Calu3 (cell line): ENCODE results near the gene SCAMP1. TPM values are rescaled to one million over a fixed set of nuclear protein-coding genes. Genes with fewer than 3 reads are reported as not detected.

Experiments
- BruUV-seq: library from RNA; stranded (reverse); fragments of 400-500 nt; replicated peaks from 2 replicates; lab custom pipeline; 2021; lab: Mats Ljungman, UMichigan
- CTCF ChIA-PET: fragments of 300-600 bp; sonication (Branson Sonifier 250); formaldehyde crosslinking; loops from one replicate; lab custom pipeline; 2022; ENCODE audit warnings: antibody characterized with exemption; lab: Charles Lee
- DNase-seq: peaks from one replicate; pipeline ENCODE4 v3.0.0; 2022
- H3K27ac Mint-ChIP-seq: one replicate; pipeline ENCODE4 v1.8.0; 2022; ENCODE audit warnings: mixed read lengths; ENCODE audit not compliant: unreplicated experiment
- H3K27me3 Mint-ChIP-seq: one replicate; pipeline ENCODE4 v1.8.0; 2022; ENCODE audit warnings: mixed read lengths; ENCODE audit not compliant: unreplicated experiment
- H3K36me3 Mint-ChIP-seq: one replicate; pipeline ENCODE4 v1.8.0; 2022; ENCODE audit warnings: mild to moderate bottlenecking, moderate library complexity, mixed read lengths; ENCODE audit not compliant: insufficient read depth, unreplicated experiment
- H3K4me1 Mint-ChIP-seq: one replicate; pipeline ENCODE4 v1.8.0; 2022; ENCODE audit warnings: mild to moderate bottlenecking, low read depth, mixed read lengths; ENCODE audit not compliant: unreplicated experiment
- H3K4me3 Mint-ChIP-seq: one replicate; pipeline ENCODE4 v1.8.0; 2022; ENCODE audit warnings: mild to moderate bottlenecking, low read depth, moderate library complexity, mixed read lengths; ENCODE audit not compliant: unreplicated experiment
- H3K9me3 Mint-ChIP-seq: one replicate; pipeline ENCODE4 v1.8.0; 2022; ENCODE audit warnings: low read depth, mixed read lengths; ENCODE audit not compliant: unreplicated experiment
- intact Hi-C: fragments of 100-400 bp; cut with micrococcal nuclease; formaldehyde crosslinking; loops from one replicate; pipeline ENCODE4 v1.10.0; 2022; ENCODE audit not compliant: unreplicated experiment
- total RNA-seq: library from RNA; stranded (reverse); gene quantifications from 2 replicates; pipeline ENCODE4 v1.2.3, GENCODE V29; 2022
- TF ChIP-seq, protein P1 (sequence below): fragments of 200-600 bp; IDR thresholded peaks from one replicate; pipeline ENCODE4 v1.8.0; 2022; ENCODE audit warnings: antibody characterized with exemption; ENCODE audit not compliant: unreplicated experiment

Gene SCAMP1
- total RNA-seq, 1 experiment from 2014 or later: 62.2 TPM

DNA sequence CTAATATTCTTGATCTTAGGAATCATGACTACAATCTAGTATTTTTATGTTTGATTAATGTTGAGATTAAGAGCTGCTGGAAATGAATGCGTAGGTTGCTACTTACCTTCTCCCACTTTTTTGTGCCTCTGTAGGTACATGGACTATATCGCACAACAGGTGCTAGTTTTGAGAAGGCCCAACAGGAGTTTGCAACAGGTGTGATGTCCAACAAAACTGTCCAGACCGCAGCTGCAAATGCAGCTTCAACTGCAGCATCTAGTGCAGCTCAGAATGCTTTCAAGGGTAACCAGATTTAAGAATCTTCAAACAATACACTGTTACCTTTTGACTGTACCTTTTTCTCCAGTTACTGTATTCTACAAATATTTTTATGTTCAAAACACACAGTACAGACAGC is 115.0 kb downstream of the SCAMP1 start:
- CTCF ChIA-PET: no interaction called here

GRCh38 chr5:78476795-78477194 is 116.4 kb downstream of the SCAMP1 start:
- Mint-ChIP-seq H3K4me3 (no peak overlapping the region), H3K27ac (no peak overlapping the region), H3K9me3 (no peaks in the 10 kb centered on the region), H3K4me1 (no peaks in the 10 kb centered on the region), H3K27me3 (no peaks in the 10 kb centered on the region), H3K36me3 (no peaks in the 10 kb centered on the region)
- CTCF ChIA-PET: no interaction called here
- TF ChIP-seq, protein P1, sequence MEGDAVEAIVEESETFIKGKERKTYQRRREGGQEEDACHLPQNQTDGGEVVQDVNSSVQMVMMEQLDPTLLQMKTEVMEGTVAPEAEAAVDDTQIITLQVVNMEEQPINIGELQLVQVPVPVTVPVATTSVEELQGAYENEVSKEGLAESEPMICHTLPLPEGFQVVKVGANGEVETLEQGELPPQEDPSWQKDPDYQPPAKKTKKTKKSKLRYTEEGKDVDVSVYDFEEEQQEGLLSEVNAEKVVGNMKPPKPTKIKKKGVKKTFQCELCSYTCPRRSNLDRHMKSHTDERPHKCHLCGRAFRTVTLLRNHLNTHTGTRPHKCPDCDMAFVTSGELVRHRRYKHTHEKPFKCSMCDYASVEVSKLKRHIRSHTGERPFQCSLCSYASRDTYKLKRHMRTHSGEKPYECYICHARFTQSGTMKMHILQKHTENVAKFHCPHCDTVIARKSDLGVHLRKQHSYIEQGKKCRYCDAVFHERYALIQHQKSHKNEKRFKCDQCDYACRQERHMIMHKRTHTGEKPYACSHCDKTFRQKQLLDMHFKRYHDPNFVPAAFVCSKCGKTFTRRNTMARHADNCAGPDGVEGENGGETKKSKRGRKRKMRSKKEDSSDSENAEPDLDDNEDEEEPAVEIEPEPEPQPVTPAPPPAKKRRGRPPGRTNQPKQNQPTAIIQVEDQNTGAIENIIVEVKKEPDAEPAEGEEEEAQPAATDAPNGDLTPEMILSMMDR: no peak
- intact Hi-C loops: loop anchor here (10.0 kb wide), 1 partner anchor 408 kb away; no protein-coding TSS in a partner anchor
- DNase-seq: no peak
- BruUV-seq: no TSS peak

More for the DNA sequence above, 115.0 kb downstream of the SCAMP1 start:
- no peaks in the 10 kb centered on the region for H3K4me1 Mint-ChIP-seq
- no peaks in the 10 kb centered on the region for H3K36me3 Mint-ChIP-seq
- BruUV-seq: no TSS peak
- H3K4me3 Mint-ChIP-seq: no peak overlapping the region
- H3K27ac Mint-ChIP-seq: no peak overlapping the region
- intact Hi-C loops: loop anchor here (10.0 kb wide), 1 partner anchor 409 kb away; no protein-coding TSS in a partner anchor
- no peak for DNase-seq
- TF ChIP-seq, protein P1: no peak
- H3K27me3 Mint-ChIP-seq: no peaks in the 10 kb centered on the region
- no peaks in the 10 kb centered on the region for H3K9me3 Mint-ChIP-seq

DNA sequence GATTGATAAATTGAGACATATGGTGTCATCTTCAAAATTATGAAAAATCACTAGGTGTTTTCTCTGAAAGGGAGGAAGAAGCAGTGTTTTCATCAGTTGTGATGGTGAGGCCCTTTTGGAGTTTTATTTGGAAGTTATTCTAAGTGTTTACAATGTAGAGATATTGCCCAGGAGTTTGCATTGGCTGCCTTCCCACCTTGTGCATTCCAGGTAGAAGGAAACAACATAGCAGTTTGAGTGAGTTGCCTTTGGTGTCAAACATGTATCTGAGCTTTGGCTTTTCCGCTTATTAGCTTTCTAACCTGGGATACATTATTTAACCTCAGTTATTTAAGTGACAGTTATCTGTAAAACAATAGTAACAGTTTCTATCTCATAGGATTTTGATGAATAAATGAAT is 122.5 kb downstream of the SCAMP1 start:
- DNase-seq: no peak
- TF ChIP-seq, protein P1: no peak
- Mint-ChIP-seq H3K36me3 (no peaks in the 10 kb centered on the region), H3K27ac (no peak overlapping the region), H3K4me1 (no peaks in the 10 kb centered on the region), H3K9me3 (no peaks in the 10 kb centered on the region), H3K4me3 (no peak overlapping the region), H3K27me3 (no peaks in the 10 kb centered on the region)
- BruUV-seq: no TSS peak
- CTCF ChIA-PET: no interaction called here
- intact Hi-C loops: no loop called here

DNA sequence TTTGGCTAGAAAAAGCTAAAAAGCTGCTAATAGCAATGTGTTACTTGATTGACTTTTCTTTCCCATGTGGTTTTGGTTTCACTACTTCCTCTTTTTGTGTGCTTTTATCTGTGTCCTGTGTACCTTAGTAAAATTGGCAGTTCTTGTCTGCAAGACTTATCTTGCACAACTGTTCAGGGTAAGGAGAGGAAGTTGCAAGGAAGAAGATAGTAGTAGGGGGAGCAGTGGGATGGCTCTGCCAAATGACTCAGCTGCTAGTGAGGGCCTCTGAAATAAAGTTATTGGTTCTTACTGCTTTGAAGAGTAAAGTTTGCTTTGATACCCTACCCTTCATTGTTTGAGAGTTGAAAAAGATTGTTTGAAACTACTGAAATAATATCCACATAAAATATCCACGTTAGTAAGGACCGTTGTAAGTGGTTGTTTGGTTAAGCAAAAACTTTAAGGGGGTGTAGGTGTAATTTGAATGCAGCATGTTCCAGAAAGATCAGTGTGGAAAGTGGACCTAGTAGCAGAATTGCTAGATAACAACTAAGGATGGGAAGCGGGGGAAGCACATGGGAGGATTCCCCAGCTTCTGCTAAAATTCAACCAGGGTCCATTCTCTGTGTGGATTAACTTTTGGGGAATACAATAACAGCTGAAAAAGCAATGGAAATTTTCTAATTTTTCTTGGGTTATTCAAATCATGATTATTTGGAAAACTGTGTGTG is 123.5 kb downstream of the SCAMP1 start:
- no peaks in the 10 kb centered on the region for H3K27me3 Mint-ChIP-seq
- CTCF ChIA-PET: no interaction called here
- intact Hi-C loops: no loop called here
- no peak overlapping the region for H3K27ac Mint-ChIP-seq
- H3K4me3 Mint-ChIP-seq: no peak overlapping the region
- no peaks in the 10 kb centered on the region for H3K36me3 Mint-ChIP-seq
- TF ChIP-seq, protein P1: no peak
- no peaks in the 10 kb centered on the region for H3K9me3 Mint-ChIP-seq
- DNase-seq: no peak
- no TSS peak for BruUV-seq
- H3K4me1 Mint-ChIP-seq: no peaks in the 10 kb centered on the region
